ENCODE results near the gene SDHAF2. TPM values are rescaled to one million over a fixed set of nuclear protein-coding genes. Genes with fewer than 3 reads are reported as not detected.
A peak's percentile ranks its signal among the peaks of the same experiment; 100 is the strongest.

The SDHAF2 gene
- total and polyA plus RNA-seq, 2 of the 13 experiments (the other 11 are each of a cell fraction or from before 2014, with no cell fraction given): 44.2 to 70.4 TPM

GRCh38 chr11:61429691-61430582 lies at the start of gene SDHAF2, which contains the start of gene CPSF7 (continued):
- 0 out of 2 replicates have a peak, but pooled peaks have one; percentile 71 for TF ChIP-seq MLXIP (CRISPR knock-in tag; IDR thresholded peaks at IDR 0.05; ENCODE audit: borderline replicate concordance)
- TF ChIP-seq CBX1 (IDR thresholded peaks at IDR 0.05; ENCODE audit: low read depth): no peak
- TF ChIP-seq DR1 (CRISPR knock-in tag; IDR thresholded peaks at IDR 0.05): peak; percentile 91; the same call in 1 of the 2 replicates
- peak; percentile 97 for TF ChIP-seq LCORL (IDR thresholded peaks at IDR 0.05)
- TF ChIP-seq LCORL (CRISPR knock-in tag; IDR thresholded peaks at IDR 0.05): peak; percentile 79
- TF ChIP-seq ZNF501 (CRISPR knock-in tag; IDR thresholded peaks at IDR 0.05): peak; percentile 98
- TF ChIP-seq ISL2 (CRISPR knock-in tag; IDR thresholded peaks at IDR 0.05): peak; percentile 66
- peak; percentile 88 for TF ChIP-seq ZNF605 (CRISPR knock-in tag; IDR thresholded peaks at IDR 0.05)
- no peak for TF ChIP-seq ZBTB33 (CRISPR knock-in tag; IDR thresholded peaks at IDR 0.05)
- TF ChIP-seq ARID5B (CRISPR knock-in tag; IDR thresholded peaks at IDR 0.05): peak; percentile 18; the same call in 1 of the 2 replicates
- TF ChIP-seq ESRRA (CRISPR knock-in tag; IDR thresholded peaks at IDR 0.05; ENCODE audit: low read depth): peak; percentile 25
- peak; percentile 63; the same call in 1 of the 2 replicates for TF ChIP-seq CCDC6 (CRISPR knock-in tag; IDR thresholded peaks at IDR 0.05)
- TF ChIP-seq ZSCAN31 (CRISPR knock-in tag; IDR thresholded peaks at IDR 0.05; ENCODE audit: low read depth): peak; percentile 66
- TF ChIP-seq ZFP91 (CRISPR knock-in tag; IDR thresholded peaks at IDR 0.05; ENCODE audit: borderline replicate concordance): peak; percentile 90
- TF ChIP-seq DDIT3 (CRISPR knock-in tag; IDR thresholded peaks at IDR 0.05): no peak
- peak; percentile 24; the same call in 1 of the 2 replicates for TF ChIP-seq ZNF749 (CRISPR knock-in tag; IDR thresholded peaks at IDR 0.05; ENCODE audit: borderline replicate concordance)
